ENCODE measurements around the gene RRP15. TPM values are rescaled to one million over a fixed set of nuclear protein-coding genes. Genes with fewer than 3 reads are reported as not detected.
"Not testable (repeated sequence)": the region's sequence is repeated elsewhere in the genome, so short reads cannot be mapped to it uniquely, and the experiment has no call there.

Gene RRP15
- total RNA-seq, 1 donor from 2014 or later: 50.1 TPM

DNA sequence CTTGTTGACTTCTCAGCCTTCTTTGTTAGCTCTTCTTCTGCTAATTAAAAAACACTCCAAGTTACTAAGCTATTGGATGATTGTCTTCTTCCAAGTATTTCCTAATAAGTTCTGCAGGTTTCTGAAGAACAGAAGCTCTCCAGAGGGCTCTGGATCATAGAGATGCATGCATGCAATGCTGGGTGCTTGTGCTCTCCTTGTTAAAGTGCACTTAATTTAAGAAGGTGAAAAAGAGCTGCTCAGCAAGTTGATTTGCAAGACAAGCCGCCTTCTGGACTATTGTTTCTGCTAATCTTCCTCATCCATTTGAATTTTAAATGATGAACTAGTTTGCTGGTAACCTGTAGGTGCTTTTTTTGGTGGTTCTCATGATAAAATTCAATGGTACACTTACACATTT, 16.1 kb downstream of the RRP15 start:
- Mint-ChIP-seq H3K9me3 (no peaks in the 10 kb centered on the region), H3K27me3 (ENCODE audit: insufficient read depth) (no peaks in the 10 kb centered on the region), H3K4me1 (ENCODE audit: low read depth) (peaks cover 5% of the 10 kb centered on the region), H3K4me3 (no peak overlapping the region), H3K36me3 (ENCODE audit: low read depth) (peaks cover 12% of the 10 kb centered on the region), H3K27ac (no peak overlapping the region)
- intact Hi-C loops (cut with micrococcal nuclease): no loop called here
- no peak for DNase-seq (ENCODE audit: low spot score)

GRCh38 chr1:218302155-218302554, 17.1 kb downstream of the RRP15 start:
- DNase-seq (ENCODE audit: low spot score): no peak
- Mint-ChIP-seq H3K9me3 (no peaks in the 10 kb centered on the region), H3K4me1 (ENCODE audit: low read depth) (peaks cover 3% of the 10 kb centered on the region), H3K27ac (no peak overlapping the region), H3K27me3 (ENCODE audit: insufficient read depth) (no peaks in the 10 kb centered on the region), H3K4me3 (no peak overlapping the region), H3K36me3 (ENCODE audit: low read depth) (peaks cover 10% of the 10 kb centered on the region)
- intact Hi-C loops (cut with micrococcal nuclease): no loop called here

DNA sequence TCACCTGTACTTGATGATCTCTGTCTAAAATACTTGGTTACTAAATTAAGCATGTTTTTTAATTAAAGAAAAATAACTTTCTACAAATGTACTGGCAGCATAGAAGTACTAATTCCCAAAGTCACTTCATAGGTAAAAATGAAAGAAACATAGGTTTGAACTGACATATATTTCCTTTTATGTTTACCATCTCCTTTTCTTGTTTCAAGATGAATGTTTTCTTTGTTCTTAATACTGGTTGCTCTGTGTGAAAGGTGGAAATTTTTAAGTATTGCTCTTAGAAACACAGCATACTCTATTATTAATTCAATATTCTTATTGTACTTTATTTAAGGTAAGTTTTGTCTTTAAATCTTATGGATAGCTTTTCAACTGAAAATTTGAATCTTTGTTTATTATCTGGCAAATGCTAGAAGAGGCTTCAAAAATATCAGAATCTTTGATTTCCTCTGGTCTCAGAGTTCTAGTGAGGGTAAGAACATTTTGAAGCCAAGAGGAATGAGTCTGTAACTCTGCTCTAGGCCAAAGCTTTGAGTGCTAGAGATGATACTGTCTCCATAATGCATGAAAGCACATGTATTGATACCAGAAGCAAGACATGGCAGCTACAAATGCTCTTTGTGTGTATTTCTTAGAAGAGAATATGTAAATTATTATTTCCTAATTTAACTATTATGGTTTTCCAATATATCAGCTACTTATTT, 18.2 kb downstream of the RRP15 start:
- Mint-ChIP-seq H3K4me3 (no peak overlapping the region), H3K27me3 (ENCODE audit: insufficient read depth) (no peaks in the 10 kb centered on the region), H3K4me1 (ENCODE audit: low read depth) (no peaks in the 10 kb centered on the region), H3K36me3 (ENCODE audit: low read depth) (peaks cover 11% of the 10 kb centered on the region), H3K27ac (no peak overlapping the region), H3K9me3 (no peaks in the 10 kb centered on the region)
- DNase-seq (ENCODE audit: low spot score): no peak
- intact Hi-C loops (cut with micrococcal nuclease): no loop called here

DNA sequence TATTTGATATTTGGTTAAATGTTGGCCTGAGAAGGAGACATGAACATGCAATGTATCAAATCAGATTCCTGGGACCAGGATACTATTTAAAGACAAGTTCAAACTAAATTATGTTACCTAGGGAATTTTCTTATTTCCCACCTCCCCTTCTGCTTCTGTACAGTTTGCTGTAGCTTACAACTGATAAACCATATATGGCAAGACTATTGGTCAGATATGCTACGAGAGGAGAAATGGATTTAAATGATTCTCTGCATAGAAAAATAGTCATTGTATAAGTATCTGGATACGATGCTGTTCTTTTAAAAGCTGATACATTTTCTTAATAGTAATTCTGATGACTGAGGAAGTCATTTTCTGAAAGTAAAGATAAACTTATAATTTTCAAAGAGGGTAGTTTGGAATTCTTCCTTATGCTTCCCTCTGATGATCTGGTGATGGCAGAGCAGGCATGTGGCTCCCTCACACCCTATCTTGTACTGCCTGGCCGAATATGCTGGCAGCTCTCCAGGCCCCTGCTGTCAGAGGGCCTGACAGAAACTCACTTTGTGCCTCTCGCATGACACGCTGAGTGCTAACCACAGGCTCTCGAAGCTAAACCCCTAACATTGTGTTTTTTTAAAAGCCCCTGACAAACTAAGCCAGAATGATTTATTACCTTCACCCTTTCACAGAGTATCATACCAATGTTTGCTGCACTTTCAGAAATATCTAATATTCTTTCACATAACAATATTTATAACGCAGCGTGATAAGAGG, 19.4 kb downstream of the RRP15 start:
- DNase-seq (ENCODE audit: low spot score): no peak
- no peak overlapping the region for H3K27ac Mint-ChIP-seq
- peaks cover 17% of the 10 kb centered on the region for H3K36me3 Mint-ChIP-seq (ENCODE audit: low read depth)

DNA sequence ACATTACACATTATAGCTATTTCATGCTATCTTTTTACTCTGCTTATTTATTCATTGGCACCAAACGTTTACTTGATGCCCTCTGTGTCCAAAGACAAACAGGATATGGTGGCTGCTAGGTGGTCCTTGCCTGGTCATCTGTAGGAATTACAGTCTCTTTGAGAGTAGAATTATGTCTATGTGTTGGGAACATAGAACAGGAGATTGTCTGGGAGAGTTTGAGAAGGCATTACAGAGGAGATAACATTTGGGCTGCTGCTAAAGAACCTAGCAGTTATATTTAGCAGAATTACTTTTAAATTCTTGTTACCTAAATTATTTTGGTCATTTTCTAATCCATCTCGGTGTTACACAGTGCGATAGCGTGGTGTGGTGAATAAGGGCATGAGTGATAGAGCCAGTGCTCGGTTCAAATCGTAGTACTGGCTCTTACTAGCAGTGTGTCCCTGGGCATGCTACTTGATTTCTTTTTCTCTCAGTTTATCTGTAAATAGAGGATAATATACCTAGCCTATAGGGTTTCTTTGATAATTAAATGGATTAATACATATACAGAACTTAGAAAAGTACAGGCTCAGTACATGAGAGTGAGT, 20.5 kb downstream of the RRP15 start:
- Mint-ChIP-seq H3K4me1 (ENCODE audit: low read depth) (no peaks in the 10 kb centered on the region), H3K4me3 (no peak overlapping the region), H3K27ac (no peak overlapping the region), H3K27me3 (ENCODE audit: insufficient read depth) (no peaks in the 10 kb centered on the region), H3K36me3 (ENCODE audit: low read depth) (peaks cover 20% of the 10 kb centered on the region), H3K9me3 (no peaks in the 10 kb centered on the region)
- intact Hi-C loops (cut with micrococcal nuclease): no loop called here
- no peak for DNase-seq (ENCODE audit: low spot score)

More for the DNA sequence above, 19.4 kb downstream of the RRP15 start:
- H3K27me3 Mint-ChIP-seq (ENCODE audit: insufficient read depth): no peaks in the 10 kb centered on the region
- H3K4me1 Mint-ChIP-seq (ENCODE audit: low read depth): no peaks in the 10 kb centered on the region
- no peak overlapping the region for H3K4me3 Mint-ChIP-seq
- no peaks in the 10 kb centered on the region for H3K9me3 Mint-ChIP-seq
- intact Hi-C loops (cut with micrococcal nuclease): no loop called here

DNA sequence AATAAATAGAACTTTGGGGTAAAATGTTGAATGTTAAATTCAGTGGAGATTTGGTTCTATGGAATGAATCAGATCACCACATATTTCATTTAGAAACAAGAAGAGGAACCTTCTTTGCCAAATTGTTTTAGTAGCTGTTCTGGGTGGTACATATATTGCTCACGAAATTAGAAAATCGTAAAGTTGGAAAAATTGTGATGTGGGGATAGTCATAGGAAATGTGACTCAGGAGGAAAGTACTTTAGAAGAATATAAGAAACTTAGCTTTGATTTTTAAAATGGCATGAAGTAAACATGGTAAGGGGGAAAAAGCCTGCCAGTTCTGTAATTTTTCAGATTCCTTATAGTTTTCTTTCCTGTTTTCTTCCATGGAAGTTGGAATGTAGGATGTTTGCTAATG, 27.4 kb downstream of the RRP15 start:
- H3K4me3 Mint-ChIP-seq: no peak overlapping the region
- DNase-seq (ENCODE audit: low spot score): no peak
- no peaks in the 10 kb centered on the region for H3K9me3 Mint-ChIP-seq
- no peaks in the 10 kb centered on the region for H3K4me1 Mint-ChIP-seq (ENCODE audit: low read depth)
- no peaks in the 10 kb centered on the region for H3K27me3 Mint-ChIP-seq (ENCODE audit: insufficient read depth)
- H3K27ac Mint-ChIP-seq: no peak overlapping the region
- peaks cover 16% of the 10 kb centered on the region for H3K36me3 Mint-ChIP-seq (ENCODE audit: low read depth)
- intact Hi-C loops (cut with micrococcal nuclease): no loop called here

GRCh38 chr1:218314316-218314715, 29.2 kb downstream of the RRP15 start:
- intact Hi-C loops (cut with micrococcal nuclease): no loop called here
- Mint-ChIP-seq H3K9me3 (no peaks in the 10 kb centered on the region), H3K27ac (no peak overlapping the region), H3K4me3 (no peak overlapping the region), H3K27me3 (ENCODE audit: insufficient read depth) (no peaks in the 10 kb centered on the region), H3K4me1 (ENCODE audit: low read depth) (no peaks in the 10 kb centered on the region), H3K36me3 (ENCODE audit: low read depth) (peaks cover 10% of the 10 kb centered on the region)
- DNase-seq (ENCODE audit: low spot score): no peak

GRCh38 chr1:218315638-218316037, 30.5 kb downstream of the RRP15 start:
- Mint-ChIP-seq H3K9me3 (no peaks in the 10 kb centered on the region), H3K4me3 (no peak overlapping the region), H3K27ac (no peak overlapping the region), H3K4me1 (ENCODE audit: low read depth) (no peaks in the 10 kb centered on the region), H3K36me3 (ENCODE audit: low read depth) (peaks cover 7% of the 10 kb centered on the region), H3K27me3 (ENCODE audit: insufficient read depth) (no peaks in the 10 kb centered on the region)
- intact Hi-C loops (cut with micrococcal nuclease): no loop called here
- DNase-seq (ENCODE audit: low spot score): no peak

DNA sequence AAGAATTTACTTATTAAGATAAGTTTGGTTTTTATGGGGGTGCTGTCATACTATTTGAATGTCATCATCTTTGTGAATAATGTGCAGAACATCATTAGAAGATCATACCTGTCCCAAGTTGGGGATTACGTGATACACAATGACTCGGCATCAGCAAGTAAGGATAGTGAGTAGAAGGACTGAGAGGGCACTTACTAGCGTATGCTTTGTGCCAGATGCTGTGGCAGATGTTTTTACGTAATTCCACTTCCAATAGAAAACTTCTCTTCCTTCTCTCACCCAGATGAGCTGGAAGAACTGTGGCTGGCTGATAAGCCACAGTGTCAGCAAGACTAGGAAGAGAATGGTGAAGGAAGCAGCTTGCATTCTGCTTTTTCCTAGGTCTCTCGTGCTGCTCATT, 32.0 kb downstream of the RRP15 start:
- Mint-ChIP-seq H3K4me3 (no peak overlapping the region), H3K9me3 (no peaks in the 10 kb centered on the region), H3K27me3 (ENCODE audit: insufficient read depth) (no peaks in the 10 kb centered on the region), H3K4me1 (ENCODE audit: low read depth) (no peaks in the 10 kb centered on the region), H3K27ac (no peak overlapping the region), H3K36me3 (ENCODE audit: low read depth) (peaks cover 6% of the 10 kb centered on the region)
- intact Hi-C loops (cut with micrococcal nuclease): no loop called here
- DNase-seq (ENCODE audit: low spot score): no peak

DNA sequence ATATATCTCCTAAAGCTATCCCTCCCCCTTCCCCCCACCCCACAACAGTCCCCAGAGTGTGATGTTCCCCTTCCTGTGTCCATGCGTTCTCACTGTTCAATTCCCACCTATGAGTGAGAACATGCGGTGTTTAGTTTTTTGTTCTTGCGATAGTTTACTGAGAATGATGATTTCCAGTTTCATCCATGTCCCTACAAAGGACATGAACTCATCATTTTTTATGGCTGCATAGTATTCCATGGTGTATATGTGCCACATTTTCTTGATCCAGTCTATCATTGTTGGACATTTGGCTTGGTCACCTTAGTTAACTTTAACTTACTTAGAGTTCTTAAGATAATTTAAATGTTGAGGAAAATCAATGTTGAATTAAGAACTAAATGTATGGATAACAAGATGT, 35.1 kb downstream of the RRP15 start:
- H3K4me1 Mint-ChIP-seq (ENCODE audit: low read depth); DNase-seq (ENCODE audit: low spot score); H3K27ac Mint-ChIP-seq; H3K9me3 Mint-ChIP-seq; H3K4me3 Mint-ChIP-seq; H3K36me3 Mint-ChIP-seq (ENCODE audit: low read depth); intact Hi-C loops (cut with micrococcal nuclease); H3K27me3 Mint-ChIP-seq (ENCODE audit: insufficient read depth): not testable (repeated sequence)

DNA sequence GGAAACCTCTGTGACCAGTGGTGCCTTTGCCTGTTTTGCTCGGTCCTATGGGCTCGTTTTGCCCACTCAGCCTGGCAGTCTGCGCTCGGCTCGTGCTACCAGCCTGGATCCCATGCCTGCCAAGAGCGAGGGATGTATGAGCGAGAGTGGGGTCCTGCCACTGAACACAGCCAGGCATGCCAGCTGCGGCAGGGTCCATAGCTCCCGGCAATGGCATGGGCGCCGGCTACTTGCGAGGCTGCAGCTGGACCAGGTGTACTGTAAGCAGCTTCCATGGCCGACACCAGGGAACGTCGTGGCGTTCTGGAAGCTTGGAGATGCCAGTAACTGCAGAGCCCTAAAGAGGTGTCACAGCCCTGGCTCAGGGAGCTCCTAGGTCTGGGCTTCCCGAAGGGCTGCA, 37.7 kb downstream of the RRP15 start:
- peaks cover 3% of the 10 kb centered on the region for H3K36me3 Mint-ChIP-seq (ENCODE audit: low read depth)
- H3K4me1 Mint-ChIP-seq (ENCODE audit: low read depth): no peaks in the 10 kb centered on the region
- no peaks in the 10 kb centered on the region for H3K27me3 Mint-ChIP-seq (ENCODE audit: insufficient read depth)
- no peak for DNase-seq (ENCODE audit: low spot score)
- H3K27ac Mint-ChIP-seq: no peak overlapping the region
- no peaks in the 10 kb centered on the region for H3K9me3 Mint-ChIP-seq
- intact Hi-C loops (cut with micrococcal nuclease): no loop called here
- no peak overlapping the region for H3K4me3 Mint-ChIP-seq

DNA sequence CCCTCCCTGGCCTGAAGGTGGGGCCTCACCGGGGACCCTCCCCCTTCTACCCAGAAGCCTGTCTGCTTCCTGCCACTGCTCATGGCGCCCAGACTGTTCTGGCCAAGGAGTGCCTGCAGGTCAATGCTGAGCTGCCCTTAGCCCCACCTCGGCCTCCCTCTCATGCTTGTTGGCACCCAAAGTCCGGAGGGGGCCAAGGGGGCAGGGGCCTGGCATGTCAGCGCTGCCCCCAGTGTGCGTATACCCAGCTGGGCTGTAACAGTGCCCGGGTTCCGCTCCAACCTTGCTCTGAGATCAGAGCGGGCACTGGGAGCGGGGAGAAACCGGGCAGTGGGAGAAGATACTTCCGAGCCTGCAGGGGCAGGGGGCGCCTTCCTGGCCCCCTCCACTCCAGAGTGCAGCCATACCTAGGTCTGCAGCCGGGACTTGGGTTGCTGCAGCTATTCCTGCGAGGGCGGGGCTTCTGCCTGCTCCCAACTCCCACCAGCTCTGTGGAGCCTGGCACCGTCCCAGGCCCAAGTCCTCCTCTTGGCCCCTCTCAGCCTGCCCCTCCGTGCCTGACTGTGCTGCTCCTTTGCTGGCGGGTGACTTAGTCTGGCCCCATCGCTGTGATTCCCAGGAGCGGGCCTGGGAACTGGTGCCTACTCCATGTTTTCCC, 38.6 kb downstream of the RRP15 start:
- no peak for DNase-seq (ENCODE audit: low spot score)
- Mint-ChIP-seq H3K4me3 (no peak overlapping the region), H3K27me3 (ENCODE audit: insufficient read depth) (no peaks in the 10 kb centered on the region), H3K36me3 (ENCODE audit: low read depth) (peaks cover 3% of the 10 kb centered on the region), H3K9me3 (no peaks in the 10 kb centered on the region), H3K27ac (no peak overlapping the region), H3K4me1 (ENCODE audit: low read depth) (no peaks in the 10 kb centered on the region)
- intact Hi-C loops (cut with micrococcal nuclease): no loop called here

- no peaks in the 10 kb centered on the region for H3K4me1 Mint-ChIP-seq (ENCODE audit: low read depth)
- intact Hi-C loops (cut with micrococcal nuclease): no loop called here
- no peaks in the 10 kb centered on the region for H3K9me3 Mint-ChIP-seq
- no peak for DNase-seq (ENCODE audit: low spot score)
- H3K36me3 Mint-ChIP-seq (ENCODE audit: low read depth): peaks cover 3% of the 10 kb centered on the region
- no peak overlapping the region for H3K27ac Mint-ChIP-seq
- H3K4me3 Mint-ChIP-seq: no peak overlapping the region
- no peaks in the 10 kb centered on the region for H3K27me3 Mint-ChIP-seq (ENCODE audit: insufficient read depth)
These were observed 39.1 kb downstream of the RRP15 start for GRCh38 chr1:218324226-218324580.

Measured in activated T-helper 1 cell treated with anti-CD3 and anti-CD28 coated beads, Interleukin-12 subunit alpha, Interleukin-12 subunit beta, Interleukin-2, Interleukin-4 antibody, amounts not matched to agents 30 ng/mL and 10 ng/mL and 1 ng/mL, durations not matched to agents 14 hours and 24 hours and 36 hours (primary cell).